HT-29 (cell line): ENCODE measurements around the gene CIAO1. TPM values are rescaled to one million over a fixed set of nuclear protein-coding genes. Genes with fewer than 3 reads are reported as not detected.
A peak's percentile ranks its signal among the peaks of the same experiment; 100 is the strongest.
"Not testable (repeated sequence)": the region's sequence is repeated elsewhere in the genome, so short reads cannot be mapped to it uniquely, and the experiment has no call there.

ENCODE experiments used
- DNase-seq: peaks from one replicate; pipeline ENCODE4 v3.0.0-alpha.2; 2015; ENCODE audit warnings: low spot score
- total RNA-seq: library from RNA; depleted of rRNA; stranded (reverse); fragments of >200 nt; shearing (Covaris generic); gene quantifications from 2 replicates; pipeline ENCODE4 v1.2.3, GENCODE V29; 2014

CIAO1 gene
- total RNA-seq, 1 experiment from 2014 or later, result 169 TPM

DNA sequence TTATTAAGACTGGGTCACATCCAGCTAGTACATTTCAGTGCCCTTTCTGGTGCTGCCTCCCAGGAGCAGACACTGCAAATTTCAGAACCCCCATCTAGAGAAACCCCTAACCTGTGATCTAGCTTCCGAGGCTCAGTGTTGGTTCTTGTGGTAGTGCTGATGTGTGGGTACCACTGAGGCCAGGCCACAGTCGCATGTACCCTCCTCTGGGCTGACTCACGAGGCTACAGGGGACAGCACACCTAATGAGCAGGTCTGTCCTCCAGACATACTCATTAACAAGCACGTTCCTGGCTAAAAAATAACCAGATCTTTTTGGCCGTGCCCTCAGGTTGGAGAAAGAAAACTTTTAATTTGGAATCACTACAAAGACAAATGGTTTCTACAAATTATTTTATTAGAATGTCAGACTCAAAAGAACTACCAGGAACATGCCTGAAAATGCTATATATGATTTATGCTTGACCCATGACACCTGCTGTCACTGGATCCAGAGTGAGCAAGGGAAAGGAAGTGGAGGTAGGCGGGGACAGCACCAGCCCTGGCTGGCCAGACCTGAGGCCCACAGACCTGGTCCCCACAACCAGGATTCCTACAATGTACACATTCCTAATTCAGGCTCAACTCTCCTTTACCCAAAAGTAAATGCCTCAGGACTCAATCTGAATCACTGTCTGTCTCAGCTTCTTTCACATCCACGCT lies 8.5 kb downstream of the CIAO1 start:
- no peak for DNase-seq

DNA sequence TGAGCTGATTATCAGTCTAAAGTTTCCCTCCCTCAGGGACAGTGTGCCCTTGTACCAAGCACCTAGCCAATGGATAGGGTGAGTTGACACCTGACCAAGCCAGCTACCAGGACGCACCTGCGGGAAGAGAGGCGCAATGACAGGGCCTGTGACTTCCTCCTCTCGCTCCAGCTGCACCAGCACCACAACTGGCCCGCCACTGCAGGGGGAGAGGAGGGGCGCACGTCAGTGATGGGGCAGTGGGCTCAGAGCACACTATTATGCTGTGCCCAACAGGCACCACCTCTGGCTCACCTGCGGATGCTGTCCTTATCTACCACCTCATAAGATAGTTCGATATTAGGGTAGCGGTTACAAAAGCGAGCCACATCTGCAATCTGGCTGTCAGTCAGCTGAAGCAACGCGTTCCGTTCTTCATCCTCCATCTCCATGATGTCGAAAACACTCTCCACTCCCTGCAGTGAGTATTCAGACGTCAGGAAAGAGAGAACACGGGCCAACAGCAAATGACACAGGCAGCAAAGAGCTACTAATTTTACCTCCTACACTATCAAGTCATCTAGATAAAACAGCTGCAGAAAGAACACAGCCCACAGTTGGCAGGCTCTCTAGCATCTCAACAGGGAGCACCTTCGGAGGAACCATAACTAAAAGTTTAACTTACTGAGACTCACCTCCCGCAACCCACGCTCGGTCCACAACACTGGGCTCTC lies 10.9 kb downstream of the CIAO1 start:
- DNase-seq, result no peak

DNA sequence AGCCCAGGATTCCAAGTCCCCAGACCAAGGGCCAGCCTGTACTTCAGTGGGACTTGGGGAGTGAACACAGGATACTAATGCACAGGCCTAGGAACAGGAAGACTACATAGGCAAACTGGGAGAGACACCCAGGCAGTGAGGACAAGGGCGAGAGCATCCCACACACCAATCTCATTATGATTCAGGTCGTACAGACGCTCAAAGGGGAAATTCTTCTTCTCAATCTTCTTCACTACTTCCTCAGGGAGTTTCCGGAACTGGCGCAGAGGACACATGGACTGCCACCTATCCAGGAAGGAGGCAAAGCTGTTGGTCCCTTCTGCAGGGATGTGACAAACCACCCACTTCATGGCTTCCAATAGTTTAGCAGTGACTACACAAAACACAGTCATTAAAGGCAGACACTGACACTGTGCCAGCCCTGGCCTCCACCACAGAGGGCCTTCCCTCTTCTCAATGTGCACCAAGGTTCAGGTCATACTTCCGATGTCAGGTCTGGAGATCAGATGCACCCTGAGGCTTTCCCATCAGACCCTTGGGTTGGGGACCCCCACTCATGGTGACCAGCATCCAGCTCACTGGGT lies 21.3 kb downstream of the CIAO1 start:
- no peak for DNase-seq

DNA sequence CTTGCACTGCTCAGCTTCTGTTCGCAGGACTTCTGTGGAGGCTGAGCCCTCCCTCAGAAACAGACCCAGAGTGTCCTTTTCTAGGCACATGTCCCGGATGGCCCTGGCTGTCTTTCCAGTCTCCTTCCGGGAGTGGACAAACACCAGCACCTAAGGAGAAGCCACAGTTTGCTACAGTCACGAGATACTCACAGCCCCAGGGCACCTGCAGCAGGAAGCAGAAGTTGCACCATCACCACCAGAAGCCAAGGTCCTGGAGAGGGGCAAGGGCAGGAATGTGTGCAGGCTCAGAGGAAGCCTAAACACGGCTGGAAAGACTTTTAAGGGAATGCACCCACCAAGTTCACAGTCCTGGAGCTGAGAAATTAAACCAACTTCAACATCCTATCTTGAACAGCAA lies 25.7 kb downstream of the CIAO1 start:
- no peak for DNase-seq

DNA sequence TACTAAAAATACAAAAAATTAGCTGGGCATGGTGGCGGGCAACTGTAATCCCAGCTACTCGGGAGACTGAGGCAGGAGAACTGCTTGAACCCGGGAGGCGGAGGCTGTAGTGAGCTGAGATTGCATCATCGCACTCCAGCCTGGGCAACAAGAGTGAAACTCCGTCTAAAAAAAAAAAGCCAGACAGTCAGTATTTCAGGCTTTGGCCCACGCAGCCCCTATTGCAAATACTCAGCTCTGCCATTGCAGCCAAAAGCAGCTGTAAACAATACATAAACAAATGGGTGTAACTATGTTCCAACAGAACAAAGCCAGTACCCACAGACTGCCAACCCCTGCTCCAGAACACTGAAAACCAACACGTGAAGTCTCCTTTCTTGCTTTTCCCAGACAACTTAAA lies 28.2 kb downstream of the CIAO1 start:
- not testable (repeated sequence) for DNase-seq

DNA sequence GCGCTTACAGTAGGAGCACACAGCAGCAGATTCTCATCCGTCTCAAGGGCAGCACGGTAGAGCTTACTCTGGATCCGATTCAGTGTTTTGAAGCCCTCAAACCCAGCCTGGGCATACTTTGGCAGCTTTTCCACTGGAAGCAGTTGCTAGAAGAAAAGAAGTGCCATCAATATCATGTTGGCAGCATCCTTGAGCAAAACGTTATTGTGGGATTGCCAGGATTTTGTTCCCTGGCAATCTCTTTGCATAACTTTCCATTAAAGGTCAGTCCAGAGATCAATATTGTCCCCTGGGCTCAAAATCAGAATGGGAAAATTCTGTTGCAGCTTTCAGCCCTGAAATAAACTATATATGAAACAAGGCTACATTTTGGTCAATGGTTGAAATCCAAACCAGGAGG lies 30.9 kb downstream of the CIAO1 start:
- DNase-seq, result no peak

DNA sequence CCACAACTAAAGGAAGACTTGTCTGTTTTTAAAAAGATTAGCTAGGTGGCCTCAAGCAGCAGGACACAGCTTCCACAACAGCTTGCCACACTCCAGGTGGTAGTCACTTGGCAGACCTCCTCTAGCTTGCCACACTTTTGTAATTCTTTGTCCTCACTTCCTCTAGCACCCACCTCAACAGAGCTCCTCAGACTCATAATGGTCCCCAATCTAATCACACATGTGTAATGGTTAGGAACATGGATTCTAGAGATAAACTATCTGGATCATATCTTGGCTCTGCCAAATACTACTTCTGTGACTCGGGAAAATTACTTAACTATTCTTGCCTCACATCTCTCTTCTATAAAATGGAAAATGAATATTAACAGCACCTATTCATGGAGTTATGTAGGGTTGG lies 35.8 kb downstream of the CIAO1 start:
- DNase-seq, result no peak

DNA sequence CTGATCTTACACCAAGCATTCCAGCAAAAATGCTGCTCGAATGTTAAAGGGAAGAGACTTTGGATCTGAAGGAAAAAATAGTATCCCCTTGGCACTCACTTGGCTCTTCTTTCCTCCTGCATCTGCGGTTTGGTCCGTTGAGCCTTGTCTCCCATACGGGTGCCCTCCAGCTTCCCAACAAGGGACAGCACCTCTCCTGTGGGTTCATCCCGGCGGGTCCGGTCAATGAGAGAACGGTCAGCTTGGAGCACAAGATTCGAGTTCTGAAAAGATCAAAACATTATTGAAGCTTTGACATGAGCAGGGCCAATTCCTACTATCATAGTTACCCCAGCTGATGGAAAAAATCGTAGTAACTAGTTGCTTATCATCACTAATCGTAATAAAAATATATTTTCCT lies 38.6 kb downstream of the CIAO1 start:
- no peak for DNase-seq

DNA sequence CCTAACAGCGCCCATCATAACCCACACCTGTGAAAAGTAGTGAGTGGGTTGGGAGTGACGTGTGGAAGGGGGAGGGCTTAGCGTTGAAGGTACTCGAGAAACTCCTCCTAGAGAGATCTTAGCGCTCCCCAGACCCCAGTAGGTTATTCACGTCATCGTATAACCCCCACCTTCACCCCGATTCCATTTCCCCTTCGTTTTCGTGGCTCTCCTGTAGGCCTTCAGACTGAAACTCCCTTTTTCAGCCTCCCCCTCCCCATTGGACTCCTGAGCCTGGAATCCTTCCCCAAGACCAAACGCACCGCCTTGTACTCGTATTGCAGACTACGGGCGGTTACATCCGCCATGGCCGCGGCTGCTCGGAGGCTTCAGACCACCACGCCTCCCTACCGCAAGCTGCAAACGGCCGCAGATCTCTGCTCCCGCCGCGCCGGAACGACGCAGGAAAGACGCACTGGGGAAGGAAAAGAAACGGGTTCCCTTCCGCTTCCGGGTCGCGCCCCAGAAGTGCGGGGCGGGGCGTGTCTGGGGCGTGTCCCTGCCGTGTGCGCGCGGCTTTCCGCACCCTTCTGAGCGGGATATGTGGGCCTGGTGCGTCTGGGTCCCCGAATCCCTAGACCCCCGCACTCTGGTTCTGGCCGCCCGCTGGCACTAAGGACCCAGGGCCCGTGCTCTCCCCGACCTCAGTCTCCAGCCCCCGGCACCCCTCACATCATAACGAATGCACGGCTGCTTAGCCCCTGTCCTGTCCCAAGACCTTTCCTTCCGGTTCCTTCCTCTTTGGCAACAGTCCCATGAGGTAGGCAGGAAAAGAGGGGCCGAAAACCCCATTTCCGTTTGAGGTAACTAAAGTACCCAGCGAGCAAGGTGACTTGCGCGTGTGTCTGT lies 39.3 kb downstream of the CIAO1 start, which contains the start of gene SNRNP200:
Gene SNRNP200, minus strand, starts transcription at position 456 of the 888 bp plus-strand sequence. Its CDS starts 109 bp downstream, at position 347.
- DNase-seq, result peak; percentile 88

DNA sequence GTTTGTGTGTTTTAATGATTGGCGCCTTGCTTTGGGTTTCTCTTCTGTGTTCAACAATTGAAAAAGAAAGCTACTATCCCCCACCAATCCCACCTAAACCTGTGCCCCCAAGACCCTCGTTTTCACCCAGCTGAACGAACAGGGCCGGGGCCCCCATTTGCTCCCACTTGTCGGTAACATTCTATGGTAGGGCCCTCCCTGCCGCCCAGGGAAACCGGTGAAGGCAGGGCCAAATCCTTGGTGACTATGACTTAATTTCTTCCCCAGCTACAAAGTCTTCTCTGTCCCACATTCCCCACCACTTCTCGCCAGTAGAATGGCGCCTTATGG lies 39.9 kb downstream of the CIAO1 start:
- no peak for DNase-seq

DNA sequence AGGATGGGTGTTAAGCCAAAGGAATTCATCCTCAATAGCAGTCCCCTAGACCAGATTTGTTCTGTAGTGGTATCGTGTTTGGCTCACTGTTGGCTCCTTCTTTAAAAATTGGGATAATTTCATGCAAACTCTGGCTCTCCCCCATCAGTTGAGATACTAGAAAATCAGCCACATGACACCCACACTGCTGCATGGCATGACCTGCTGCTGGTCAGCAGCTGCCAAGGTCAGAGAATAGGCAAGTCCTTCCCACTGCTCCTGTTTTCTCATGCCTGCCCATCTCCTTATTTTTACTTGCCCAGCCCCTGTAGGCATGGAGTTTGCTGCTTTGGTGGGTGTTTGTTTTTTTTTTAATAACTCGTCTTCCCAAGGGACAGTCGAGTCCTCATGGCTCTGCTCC lies 40.3 kb downstream of the CIAO1 start:
- no peak for DNase-seq

DNA sequence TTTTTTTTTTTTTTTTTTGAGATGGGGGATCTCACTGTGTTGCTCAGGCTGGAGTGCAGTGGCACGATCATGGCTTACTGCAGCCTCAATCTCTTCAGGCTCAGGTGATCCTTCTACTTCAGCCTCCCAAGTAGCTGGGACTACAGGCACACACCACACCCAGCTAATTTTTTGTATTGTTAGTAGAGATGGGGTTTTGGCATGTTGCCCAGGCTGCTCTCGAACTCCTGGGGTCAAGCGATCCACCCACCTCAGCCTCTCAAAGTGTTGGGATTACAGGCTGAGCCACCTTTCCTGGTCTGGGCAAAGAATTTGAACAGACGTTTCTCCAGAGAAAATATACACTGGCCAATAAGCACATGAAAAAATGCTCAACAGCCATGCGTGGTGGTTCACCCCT lies 42.2 kb downstream of the CIAO1 start:
- no peak for DNase-seq

DNA sequence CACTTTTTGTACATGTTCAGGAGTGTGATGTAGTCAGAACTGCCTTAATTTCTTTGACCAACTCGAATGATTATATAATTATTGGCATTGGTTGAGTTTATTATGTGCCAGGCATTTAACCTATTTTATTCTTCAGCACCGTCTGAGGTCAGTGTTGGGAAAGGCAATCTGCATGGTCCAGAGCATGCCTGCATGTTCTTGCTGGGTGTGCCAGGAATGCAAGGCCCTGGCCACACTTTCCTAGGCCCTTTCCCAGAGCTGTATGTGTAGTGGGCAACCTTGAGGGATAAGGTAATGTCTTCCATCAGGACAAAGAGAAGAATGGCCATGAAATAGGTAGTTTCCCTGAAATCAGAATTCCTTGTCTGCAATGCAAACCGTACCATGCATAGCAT lies 49.0 kb downstream of the CIAO1 start:
- no peak for DNase-seq

DNA sequence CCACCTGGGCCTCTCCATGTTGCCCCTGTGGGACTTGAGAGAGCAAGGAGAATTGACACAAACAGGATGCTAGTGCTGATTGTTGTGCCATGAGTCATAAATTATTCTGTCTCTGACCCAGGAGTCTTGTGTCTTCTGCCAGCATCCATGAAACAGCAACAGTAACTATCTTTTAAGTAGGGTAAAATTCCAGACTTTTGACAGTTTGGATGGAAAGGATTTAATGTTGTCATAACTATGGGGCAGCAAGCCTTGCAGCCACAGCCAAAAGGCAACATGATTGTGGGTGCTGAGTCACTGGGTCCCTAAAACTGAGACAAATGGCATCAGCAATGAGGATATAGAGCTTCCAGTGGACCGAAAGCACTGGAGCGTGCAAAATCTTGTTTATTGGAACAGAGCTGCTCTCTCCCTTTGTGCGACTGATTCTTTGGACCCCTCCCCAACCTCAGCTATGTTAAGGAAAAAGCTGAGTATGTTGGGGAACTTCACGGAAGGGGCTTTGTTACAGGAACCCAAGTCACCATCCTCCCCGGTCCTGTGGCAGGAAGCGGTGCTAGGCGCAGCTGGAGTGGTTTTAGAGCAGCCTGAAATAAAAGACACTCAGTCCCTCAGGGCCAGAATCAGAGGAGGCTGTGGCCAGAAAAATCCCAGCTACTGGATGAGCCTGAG lies 49.5 kb downstream of the CIAO1 start:
- no peak for DNase-seq

DNA sequence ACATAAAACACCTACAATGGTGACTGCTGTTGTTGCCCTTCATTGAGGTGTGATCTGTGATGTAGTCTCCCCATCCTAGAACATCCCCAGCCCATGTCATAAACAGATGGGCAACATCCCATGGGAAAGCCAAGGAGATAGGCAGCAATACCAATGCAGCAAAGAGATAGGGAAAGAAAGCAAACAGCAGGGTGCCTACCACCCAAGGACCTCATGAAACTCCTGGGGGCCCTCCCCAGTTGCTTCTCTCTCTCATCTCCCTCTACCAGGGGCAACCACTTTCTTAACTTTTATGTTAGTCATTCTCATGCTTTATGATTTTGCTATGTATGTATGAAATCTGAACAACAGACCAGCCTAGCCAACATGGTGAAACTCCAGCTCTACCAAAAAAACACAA lies 51.0 kb downstream of the CIAO1 start:
- no peak for DNase-seq

DNA sequence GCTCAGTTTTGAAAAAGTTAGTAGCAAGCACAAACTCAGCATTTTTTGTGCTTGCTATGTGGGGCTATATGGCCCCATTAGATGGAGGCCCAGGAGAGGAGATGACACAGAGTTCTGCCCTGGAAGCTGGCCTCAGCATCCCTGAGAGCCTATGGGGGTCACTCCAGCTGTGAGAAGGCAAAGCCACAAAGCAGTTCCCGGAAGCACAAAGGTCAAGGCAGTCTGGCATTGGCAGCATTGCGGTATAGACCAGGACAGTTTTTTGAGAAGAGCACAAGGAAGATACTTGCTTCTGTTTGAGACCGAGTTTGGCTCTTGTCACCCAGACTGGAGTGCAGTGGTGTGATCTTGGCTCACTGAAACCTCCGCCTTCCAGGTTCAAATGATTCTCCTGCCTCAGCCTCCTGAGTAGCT lies 51.6 kb downstream of the CIAO1 start:
- no peak for DNase-seq

DNA sequence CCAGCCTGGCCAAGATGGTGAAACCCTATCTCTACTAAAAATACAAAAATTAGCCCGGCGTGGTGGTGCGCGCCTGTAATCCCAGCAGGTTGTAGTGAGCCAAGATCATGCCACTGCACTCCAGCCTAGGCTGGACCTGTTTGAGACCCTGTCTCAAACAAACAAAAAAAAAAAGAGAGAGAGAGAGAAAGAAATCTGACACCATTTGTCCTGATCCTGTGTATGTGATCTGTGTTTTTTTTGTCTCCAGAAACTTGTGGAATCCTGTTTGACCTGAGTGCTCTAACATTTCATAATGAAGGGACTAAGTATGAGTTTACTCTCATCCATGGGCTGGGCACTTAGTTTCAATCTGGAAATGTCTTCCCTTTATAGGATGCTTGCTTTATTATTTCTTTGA lies 52.7 kb downstream of the CIAO1 start:
- no peak for DNase-seq

DNA sequence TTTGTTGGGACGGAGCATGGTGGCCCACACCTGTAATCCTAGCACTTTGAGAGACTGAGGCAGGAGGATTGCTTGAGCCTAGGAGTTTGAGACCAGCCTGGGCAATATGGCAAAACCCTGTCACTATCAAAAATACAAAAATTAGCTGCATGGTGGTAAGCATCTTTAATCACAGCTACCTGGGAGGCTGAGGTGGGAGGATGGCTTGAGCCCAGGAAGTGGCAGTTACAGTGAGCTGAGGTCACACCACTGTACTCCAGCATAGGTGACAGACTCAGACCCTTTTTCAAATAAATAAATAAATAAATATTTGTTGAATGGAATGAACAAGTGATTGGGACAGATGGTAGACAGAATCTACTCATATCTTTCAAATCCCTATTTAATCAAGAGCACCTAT lies 53.4 kb downstream of the CIAO1 start:
- DNase-seq, result no peak

DNA sequence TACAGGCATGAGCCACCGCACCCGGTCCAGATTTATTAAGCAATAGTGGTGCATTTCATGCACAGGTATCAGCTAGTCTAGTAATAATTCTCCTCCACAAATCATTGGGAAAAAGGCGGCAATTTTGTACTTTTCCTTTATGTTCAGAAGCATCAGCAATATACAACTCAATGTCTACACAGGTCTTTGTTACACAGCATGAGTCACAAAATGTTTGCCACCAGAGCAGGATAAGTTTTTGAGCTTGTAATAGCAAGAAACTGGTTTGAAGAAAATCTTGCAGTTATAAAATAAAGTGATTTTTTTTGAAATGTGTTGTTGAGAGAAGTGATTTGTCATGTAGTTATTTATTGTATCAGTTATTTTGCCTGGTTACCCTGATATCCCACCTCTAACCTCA lies 54.3 kb downstream of the CIAO1 start:
- no peak for DNase-seq

DNA sequence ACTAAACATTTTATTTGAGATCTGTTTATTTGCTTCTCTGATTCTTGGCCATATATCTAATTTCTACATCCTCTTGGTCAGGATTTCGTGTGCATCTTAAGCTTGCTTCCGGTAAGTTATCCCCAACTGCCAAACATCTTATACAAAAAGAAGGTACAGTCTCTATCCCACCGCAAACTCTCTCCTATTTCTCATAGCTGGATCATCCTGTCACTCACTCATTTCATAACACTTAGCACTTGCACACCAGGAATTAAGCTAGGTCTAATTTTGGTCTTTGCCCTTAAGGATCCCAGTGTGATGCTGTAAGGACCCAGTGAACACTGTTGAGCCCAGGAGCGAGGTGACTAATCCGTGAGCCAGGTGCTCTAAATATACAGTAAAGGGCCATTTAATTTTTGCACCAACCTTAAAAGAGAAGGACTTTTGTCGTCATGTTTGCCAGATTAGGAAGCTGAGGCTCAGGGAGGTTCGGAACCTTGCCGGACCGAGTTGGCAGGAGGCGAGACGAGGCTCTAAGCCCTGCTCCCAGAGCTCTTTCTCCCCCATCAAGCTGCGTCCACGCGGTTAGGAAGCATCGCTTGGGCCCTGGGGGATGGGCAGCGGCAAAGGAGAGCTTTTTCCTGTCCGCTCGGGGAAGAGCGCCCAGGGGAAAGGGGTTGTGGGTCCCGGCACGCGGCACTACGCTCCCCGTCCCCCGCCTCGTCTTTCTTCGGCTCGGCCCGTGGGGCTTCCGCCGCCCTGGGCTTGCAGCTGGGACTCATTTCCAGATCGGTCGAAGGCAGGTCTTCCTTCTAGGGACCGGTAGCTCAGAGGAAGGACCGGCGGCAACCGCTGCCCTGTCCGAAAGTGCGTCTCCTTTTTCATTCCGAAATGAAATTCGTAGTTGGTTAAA lies 55.0 kb downstream of the CIAO1 start:
- DNase-seq, result peak; percentile 18
